ENCODE measurements around the gene ID3.
A peak's percentile ranks its signal among the peaks of the same experiment; 100 is the strongest.

The ID3 gene

DNA sequence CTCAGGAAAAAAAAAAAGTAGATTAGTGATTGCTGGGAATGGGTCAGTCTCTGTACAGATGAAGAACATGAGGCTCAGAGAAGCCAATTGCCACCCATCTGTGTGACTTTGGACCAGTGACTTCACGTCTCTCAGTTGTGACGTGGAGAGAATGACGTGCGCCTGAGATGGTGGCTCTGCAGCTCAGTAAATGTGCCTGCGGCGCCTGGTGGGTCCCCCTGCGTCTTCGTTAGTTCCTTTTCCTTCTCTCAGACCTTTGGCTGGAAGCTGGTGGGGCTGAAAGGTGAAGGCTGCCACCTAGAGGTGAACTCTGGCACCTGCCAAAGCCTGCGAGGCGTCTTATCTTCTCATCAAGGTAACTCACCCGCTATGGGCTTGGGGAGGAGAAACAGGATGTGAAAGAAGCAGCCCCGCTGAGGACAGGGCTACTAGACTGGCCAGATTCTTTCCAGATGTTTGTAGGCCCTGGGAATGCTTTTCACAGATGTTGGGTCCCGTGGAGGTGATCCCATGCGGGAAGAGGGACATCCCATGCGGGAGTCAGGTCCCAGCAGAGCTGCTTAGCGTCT, 19.5 kb downstream of the ID3 start (continued):
- TF ChIP-seq, protein P1, sequence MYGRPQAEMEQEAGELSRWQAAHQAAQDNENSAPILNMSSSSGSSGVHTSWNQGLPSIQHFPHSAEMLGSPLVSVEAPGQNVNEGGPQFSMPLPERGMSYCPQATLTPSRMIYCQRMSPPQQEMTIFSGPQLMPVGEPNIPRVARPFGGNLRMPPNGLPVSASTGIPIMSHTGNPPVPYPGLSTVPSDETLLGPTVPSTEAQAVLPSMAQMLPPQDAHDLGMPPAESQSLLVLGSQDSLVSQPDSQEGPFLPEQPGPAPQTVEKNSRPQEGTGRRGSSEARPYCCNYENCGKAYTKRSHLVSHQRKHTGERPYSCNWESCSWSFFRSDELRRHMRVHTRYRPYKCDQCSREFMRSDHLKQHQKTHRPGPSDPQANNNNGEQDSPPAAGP (tag by site-specific recombination; IDR thresholded peaks at IDR 0.05): 0 out of 2 replicates have a peak, but pooled peaks have one; percentile 18
- peak; percentile 78 for TF ChIP-seq ZNF335 (tag by site-specific recombination; conservative IDR thresholded peaks at IDR 0.05)
- no peak for TF ChIP-seq ZNF157 (tag by site-specific recombination; IDR thresholded peaks at IDR 0.05)
- TF ChIP-seq ZFP37 (tag by site-specific recombination; IDR thresholded peaks at IDR 0.05): peak; percentile 85
- TF ChIP-seq, protein P2, sequence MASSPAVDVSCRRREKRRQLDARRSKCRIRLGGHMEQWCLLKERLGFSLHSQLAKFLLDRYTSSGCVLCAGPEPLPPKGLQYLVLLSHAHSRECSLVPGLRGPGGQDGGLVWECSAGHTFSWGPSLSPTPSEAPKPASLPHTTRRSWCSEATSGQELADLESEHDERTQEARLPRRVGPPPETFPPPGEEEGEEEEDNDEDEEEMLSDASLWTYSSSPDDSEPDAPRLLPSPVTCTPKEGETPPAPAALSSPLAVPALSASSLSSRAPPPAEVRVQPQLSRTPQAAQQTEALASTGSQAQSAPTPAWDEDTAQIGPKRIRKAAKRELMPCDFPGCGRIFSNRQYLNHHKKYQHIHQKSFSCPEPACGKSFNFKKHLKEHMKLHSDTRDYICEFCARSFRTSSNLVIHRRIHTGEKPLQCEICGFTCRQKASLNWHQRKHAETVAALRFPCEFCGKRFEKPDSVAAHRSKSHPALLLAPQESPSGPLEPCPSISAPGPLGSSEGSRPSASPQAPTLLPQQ (tag by site-specific recombination; IDR thresholded peaks at IDR 0.05): peak; percentile 100
- TF ChIP-seq, protein P3, sequence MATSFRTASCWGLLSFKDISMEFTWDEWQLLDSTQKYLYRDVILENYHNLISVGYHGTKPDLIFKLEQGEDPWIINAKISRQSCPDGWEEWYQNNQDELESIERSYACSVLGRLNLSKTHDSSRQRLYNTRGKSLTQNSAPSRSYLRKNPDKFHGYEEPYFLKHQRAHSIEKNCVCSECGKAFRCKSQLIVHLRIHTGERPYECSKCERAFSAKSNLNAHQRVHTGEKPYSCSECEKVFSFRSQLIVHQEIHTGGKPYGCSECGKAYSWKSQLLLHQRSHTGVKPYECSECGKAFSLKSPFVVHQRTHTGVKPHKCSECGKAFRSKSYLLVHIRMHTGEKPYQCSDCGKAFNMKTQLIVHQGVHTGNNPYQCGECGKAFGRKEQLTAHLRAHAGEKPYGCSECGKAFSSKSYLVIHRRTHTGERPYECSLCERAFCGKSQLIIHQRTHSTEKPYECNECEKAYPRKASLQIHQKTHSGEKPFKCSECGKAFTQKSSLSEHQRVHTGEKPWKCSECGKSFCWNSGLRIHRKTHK (tag by site-specific recombination; IDR thresholded peaks at IDR 0.05): no peak
- peak; percentile 35 for TF ChIP-seq ZIC2 (tag by site-specific recombination; IDR thresholded peaks at IDR 0.05)
- peak; percentile 96 for TF ChIP-seq ZNF654 (tag by site-specific recombination; IDR thresholded peaks at IDR 0.05; ENCODE audit: low read depth)
- no peak for TF ChIP-seq GLI4 (tag by site-specific recombination; IDR thresholded peaks at IDR 0.05)
- peak; percentile 56 for TF ChIP-seq ZEB2 (tag by site-specific recombination; IDR thresholded peaks at IDR 0.05)
- no peak for TF ChIP-seq KLF16 (tag by site-specific recombination; IDR thresholded peaks at IDR 0.05)
- 0 out of 2 replicates have a peak, but pooled peaks have one; percentile 11 for TF ChIP-seq WT1 (tag by site-specific recombination; IDR thresholded peaks at IDR 0.05)
- no peak for TF ChIP-seq ZNF843 (tag by site-specific recombination; IDR thresholded peaks at IDR 0.05)
- TF ChIP-seq SP7 (tag by site-specific recombination; IDR thresholded peaks at IDR 0.05): peak; percentile 58; the same call in 1 of the 2 replicates
- TF ChIP-seq ZNF629 (tag by site-specific recombination; IDR thresholded peaks at IDR 0.05): peak; percentile 99
- TF ChIP-seq, protein P4, sequence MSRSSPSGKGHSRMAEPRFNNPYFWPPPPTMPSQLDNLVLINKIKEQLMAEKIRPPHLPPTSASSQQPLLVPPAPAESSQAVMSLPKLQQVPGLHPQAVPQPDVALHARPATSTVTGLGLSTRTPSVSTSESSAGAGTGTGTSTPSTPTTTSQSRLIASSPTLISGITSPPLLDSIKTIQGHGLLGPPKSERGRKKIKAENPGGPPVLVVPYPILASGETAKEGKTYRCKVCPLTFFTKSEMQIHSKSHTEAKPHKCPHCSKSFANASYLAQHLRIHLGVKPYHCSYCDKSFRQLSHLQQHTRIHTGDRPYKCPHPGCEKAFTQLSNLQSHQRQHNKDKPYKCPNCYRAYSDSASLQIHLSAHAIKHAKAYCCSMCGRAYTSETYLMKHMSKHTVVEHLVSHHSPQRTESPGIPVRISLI (tag by site-specific recombination; IDR thresholded peaks at IDR 0.05): 0 out of 2 replicates have a peak, but pooled peaks have one; percentile 33
- 0 out of 2 replicates have a peak, but pooled peaks have one; percentile 56 for TF ChIP-seq ZNF600 (tag by site-specific recombination; IDR thresholded peaks at IDR 0.05)
- TF ChIP-seq ZNF585B (tag by site-specific recombination; IDR thresholded peaks at IDR 0.05): peak; percentile 29; the same call in 1 of the 2 replicates
- TF ChIP-seq ZNF2 (tag by site-specific recombination; IDR thresholded peaks at IDR 0.05): peak; percentile 56; the same call in 1 of the 2 replicates
- TF ChIP-seq, protein P5, sequence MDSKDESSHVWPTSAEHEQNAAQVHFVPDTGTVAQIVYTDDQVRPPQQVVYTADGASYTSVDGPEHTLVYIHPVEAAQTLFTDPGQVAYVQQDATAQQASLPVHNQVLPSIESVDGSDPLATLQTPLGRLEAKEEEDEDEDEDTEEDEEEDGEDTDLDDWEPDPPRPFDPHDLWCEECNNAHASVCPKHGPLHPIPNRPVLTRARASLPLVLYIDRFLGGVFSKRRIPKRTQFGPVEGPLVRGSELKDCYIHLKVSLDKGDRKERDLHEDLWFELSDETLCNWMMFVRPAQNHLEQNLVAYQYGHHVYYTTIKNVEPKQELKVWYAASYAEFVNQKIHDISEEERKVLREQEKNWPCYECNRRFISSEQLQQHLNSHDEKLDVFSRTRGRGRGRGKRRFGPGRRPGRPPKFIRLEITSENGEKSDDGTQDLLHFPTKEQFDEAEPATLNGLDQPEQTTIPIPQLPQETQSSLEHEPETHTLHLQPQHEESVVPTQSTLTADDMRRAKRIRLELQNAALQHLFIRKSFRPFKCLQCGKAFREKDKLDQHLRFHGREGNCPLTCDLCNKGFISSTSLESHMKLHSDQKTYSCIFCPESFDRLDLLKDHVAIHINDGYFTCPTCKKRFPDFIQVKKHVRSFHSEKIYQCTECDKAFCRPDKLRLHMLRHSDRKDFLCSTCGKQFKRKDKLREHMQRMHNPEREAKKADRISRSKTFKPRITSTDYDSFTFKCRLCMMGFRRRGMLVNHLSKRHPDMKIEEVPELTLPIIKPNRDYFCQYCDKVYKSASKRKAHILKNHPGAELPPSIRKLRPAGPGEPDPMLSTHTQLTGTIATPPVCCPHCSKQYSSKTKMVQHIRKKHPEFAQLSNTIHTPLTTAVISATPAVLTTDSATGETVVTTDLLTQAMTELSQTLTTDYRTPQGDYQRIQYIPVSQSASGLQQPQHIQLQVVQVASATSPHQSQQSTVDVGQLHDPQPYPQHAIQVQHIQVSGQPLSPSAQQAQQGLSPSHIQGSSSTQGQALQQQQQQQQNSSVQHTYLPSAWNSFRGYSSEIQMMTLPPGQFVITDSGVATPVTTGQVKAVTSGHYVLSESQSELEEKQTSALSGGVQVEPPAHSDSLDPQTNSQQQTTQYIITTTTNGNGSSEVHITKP (tag by site-specific recombination; IDR thresholded peaks at IDR 0.05): peak; percentile 95
- TF ChIP-seq ZSCAN30 (tag by site-specific recombination; IDR thresholded peaks at IDR 0.05): peak; percentile 85; the same call in 1 of the 2 replicates
- 0 out of 2 replicates have a peak, but pooled peaks have one; percentile 18 for TF ChIP-seq ZNF391 (tag by site-specific recombination; IDR thresholded peaks at IDR 0.05; ENCODE audit: borderline replicate concordance, low read depth)
- TF ChIP-seq ZNF10 (tag by site-specific recombination; IDR thresholded peaks at IDR 0.05): 0 out of 2 replicates have a peak, but pooled peaks have one; percentile 27
- TF ChIP-seq ZNF660 (tag by site-specific recombination; IDR thresholded peaks at IDR 0.05): peak; percentile 97
- TF ChIP-seq KLF8 (tag by site-specific recombination; IDR thresholded peaks at IDR 0.05): 0 out of 2 replicates have a peak, but pooled peaks have one; percentile 23
- peak; percentile 100 for TF ChIP-seq ZFP69B (tag by site-specific recombination; IDR thresholded peaks at IDR 0.05)
- TF ChIP-seq ZNF610 (tag by site-specific recombination; IDR thresholded peaks at IDR 0.05; ENCODE audit: borderline replicate concordance): no peak
- TF ChIP-seq ZNF184 (tag by site-specific recombination; IDR thresholded peaks at IDR 0.05): peak; percentile 58; the same call in 1 of the 2 replicates
- TF ChIP-seq ZXDB (tag by site-specific recombination; IDR thresholded peaks at IDR 0.05): peak; percentile 64; the same call in 1 of the 2 replicates
- TF ChIP-seq GLIS1 (tag by site-specific recombination; IDR thresholded peaks at IDR 0.05): peak; percentile 48; the same call in 1 of the 2 replicates
- peak; percentile 72 for TF ChIP-seq GLIS2 (tag by site-specific recombination; IDR thresholded peaks at IDR 0.05)
- peak; percentile 84 for TF ChIP-seq ZNF366 (tag by site-specific recombination; conservative IDR thresholded peaks at IDR 0.05)

Measured in HEK293 (cell line).